ENCODE data around the gene FCAMR.

- no peak for TF ChIP-seq YY1 (IDR thresholded peaks at IDR 0.05; ENCODE audit: insufficient read depth, insufficient read length)
- TF ChIP-seq ZNF274 (IDR thresholded peaks at IDR 0.05; ENCODE audit: low read depth, low read length): no peak
These were observed 40.7 kb downstream of the FCAMR start for GRCh38 chr1:206929524-206929923.

Data from NT2/D1 (cell line).